HCT116 (cell line): ENCODE data around the gene ARID5B.

Experiments used
- ATF3 ChIP-seq: IDR thresholded peaks from 2 replicates; pipeline ENCODE4 v1.6.1; 2012
- CBX3 ChIP-seq: IDR thresholded peaks from 2 replicates; pipeline ENCODE4 v1.6.1; 2012; ENCODE audit warnings: low read depth
- CEBPB ChIP-seq: IDR thresholded peaks from 2 replicates; pipeline ENCODE4 v1.6.1; 2012; ENCODE audit warnings: low read depth
- EZH2 ChIP-seq: fragments of 200-600 bp; sonication (generic); IDR thresholded peaks from 2 replicates; pipeline ENCODE4 v1.6.1; 2017; ENCODE audit warnings: antibody characterized with exemption, mixed run types
- JUND ChIP-seq: IDR thresholded peaks from 2 replicates; pipeline ENCODE4 v1.6.1; 2012
- POLR2A ChIP-seq: IDR thresholded peaks from 2 replicates; pipeline ENCODE4 v1.7.0; 2011; ENCODE audit warnings: borderline replicate concordance; ENCODE audit not compliant: insufficient read depth, insufficient read length; ENCODE audit errors: extremely low read depth
- REST ChIP-seq: IDR thresholded peaks from 2 replicates; pipeline ENCODE4 v1.6.1; 2012; ENCODE audit warnings: low read depth
- ZNF274 ChIP-seq: fragments of 200-500 bp; sonication (Bioruptor generic); IDR thresholded peaks from 2 replicates; pipeline ENCODE4 v1.6.1; 2014; ENCODE audit warnings: mild to moderate bottlenecking, low read depth, low read length, inconsistent platforms
- TF ChIP-seq, protein P1 (sequence below), 3 experiments: fragments of 200-600 bp in 1 of 3; sonication (generic) in 1 of 3; IDR thresholded peaks in 2 of 3; conservative IDR thresholded peaks in 1 of 3; 2 replicates each; pipeline ENCODE4 v1.5.1; 2012 to 2017; ENCODE audit warnings: low read depth in 2 of 3, low read length in 2 of 3, antibody characterized with exemption in 1 of 3, borderline replicate concordance in 1 of 3, control low read depth in 1 of 3, mild to moderate bottlenecking in 1 of 3, mixed read lengths in 1 of 3, mixed run types in 1 of 3, moderate library complexity in 1 of 3; ENCODE audit not compliant: insufficient read depth in 1 of 3

DNA sequence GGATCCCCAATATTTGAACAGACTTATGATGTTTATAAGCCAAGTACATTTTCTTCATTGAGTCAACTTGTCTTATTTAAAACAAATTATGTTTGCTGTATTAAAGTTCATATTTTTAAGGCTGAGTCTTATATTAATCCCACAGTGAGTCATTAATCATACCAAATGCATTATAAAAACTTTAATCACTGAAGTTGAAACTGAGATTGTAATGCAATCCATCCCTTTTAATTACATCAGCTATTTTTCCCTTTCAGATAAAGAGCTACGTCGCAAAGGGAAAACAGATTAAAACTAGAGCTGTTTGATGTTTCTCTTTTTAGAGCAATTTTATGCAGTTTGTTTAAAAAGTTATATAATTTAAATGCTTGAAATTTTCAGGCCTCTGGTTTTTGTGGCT lies 183.0 kb downstream of the ARID5B start:
- TF ChIP-seq EZH2: no peak
- TF ChIP-seq, protein P1, sequence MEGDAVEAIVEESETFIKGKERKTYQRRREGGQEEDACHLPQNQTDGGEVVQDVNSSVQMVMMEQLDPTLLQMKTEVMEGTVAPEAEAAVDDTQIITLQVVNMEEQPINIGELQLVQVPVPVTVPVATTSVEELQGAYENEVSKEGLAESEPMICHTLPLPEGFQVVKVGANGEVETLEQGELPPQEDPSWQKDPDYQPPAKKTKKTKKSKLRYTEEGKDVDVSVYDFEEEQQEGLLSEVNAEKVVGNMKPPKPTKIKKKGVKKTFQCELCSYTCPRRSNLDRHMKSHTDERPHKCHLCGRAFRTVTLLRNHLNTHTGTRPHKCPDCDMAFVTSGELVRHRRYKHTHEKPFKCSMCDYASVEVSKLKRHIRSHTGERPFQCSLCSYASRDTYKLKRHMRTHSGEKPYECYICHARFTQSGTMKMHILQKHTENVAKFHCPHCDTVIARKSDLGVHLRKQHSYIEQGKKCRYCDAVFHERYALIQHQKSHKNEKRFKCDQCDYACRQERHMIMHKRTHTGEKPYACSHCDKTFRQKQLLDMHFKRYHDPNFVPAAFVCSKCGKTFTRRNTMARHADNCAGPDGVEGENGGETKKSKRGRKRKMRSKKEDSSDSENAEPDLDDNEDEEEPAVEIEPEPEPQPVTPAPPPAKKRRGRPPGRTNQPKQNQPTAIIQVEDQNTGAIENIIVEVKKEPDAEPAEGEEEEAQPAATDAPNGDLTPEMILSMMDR (IDR thresholded peaks at IDR 0.05 in 2 of 3, conservative IDR thresholded peaks at IDR 0.05 in 1 of 3; ENCODE audit: borderline replicate concordance in 1 of 3, insufficient read depth in 1 of 3, low read depth in 2 of 3, low read length in 2 of 3): no peak
- TF ChIP-seq POLR2A: no peak
- no peak for TF ChIP-seq JUND
- TF ChIP-seq ATF3: no peak
- TF ChIP-seq CEBPB: no peak
- TF ChIP-seq REST: no peak
- no peak for TF ChIP-seq ZNF274
- TF ChIP-seq CBX3: no peak
